ENCODE data around the gene TTC27. TPM values are rescaled to one million over a fixed set of nuclear protein-coding genes. Genes with fewer than 3 reads are reported as not detected.
"Not testable (repeated sequence)": the region's sequence is repeated elsewhere in the genome, so short reads cannot be mapped to it uniquely, and the experiment has no call there.

TTC27 gene
- total and polyA plus RNA-seq, 12 donors = 4.8 to 17.3 (median 12.1) TPM

DNA sequence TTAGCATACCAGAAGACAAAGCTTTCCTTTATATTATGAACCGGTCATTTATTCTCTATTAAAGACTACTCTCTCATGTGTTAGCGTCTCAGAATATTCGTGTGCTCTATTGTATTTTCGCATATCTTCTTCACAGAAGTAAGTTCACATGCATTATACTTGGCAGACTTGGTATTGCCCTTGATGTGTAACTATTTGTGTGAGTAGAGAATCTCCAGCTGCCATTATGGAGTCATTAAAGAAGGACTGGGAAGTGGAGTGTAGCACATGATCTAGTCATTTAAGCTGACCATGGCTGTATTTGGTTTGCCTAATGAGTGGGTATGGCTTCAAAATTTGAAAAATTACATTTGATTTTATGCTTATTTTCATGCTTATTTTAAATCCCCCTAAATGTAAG is 92.9 kb downstream of the TTC27 start:
- H3K9me3 ChIP-seq = no peaks in the 10 kb centered on the region
- TF ChIP-seq, protein P1, sequence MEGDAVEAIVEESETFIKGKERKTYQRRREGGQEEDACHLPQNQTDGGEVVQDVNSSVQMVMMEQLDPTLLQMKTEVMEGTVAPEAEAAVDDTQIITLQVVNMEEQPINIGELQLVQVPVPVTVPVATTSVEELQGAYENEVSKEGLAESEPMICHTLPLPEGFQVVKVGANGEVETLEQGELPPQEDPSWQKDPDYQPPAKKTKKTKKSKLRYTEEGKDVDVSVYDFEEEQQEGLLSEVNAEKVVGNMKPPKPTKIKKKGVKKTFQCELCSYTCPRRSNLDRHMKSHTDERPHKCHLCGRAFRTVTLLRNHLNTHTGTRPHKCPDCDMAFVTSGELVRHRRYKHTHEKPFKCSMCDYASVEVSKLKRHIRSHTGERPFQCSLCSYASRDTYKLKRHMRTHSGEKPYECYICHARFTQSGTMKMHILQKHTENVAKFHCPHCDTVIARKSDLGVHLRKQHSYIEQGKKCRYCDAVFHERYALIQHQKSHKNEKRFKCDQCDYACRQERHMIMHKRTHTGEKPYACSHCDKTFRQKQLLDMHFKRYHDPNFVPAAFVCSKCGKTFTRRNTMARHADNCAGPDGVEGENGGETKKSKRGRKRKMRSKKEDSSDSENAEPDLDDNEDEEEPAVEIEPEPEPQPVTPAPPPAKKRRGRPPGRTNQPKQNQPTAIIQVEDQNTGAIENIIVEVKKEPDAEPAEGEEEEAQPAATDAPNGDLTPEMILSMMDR (IDR thresholded peaks at IDR 0.05) = no peak
- no peak overlapping the region for H3K4me3 ChIP-seq
- H3K27ac ChIP-seq = peak overlapping the region in 9 of 10 donors; percentile 30 to 90 (median 76)
- no peaks in the 10 kb centered on the region for H3K27me3 ChIP-seq
- ATAC-seq (peak in 1 of 8 donors; percentile 15), DNase-seq (no peak)
- H3K4me1 ChIP-seq = peaks cover 0 to 46% (median 31%) of the 10 kb centered on the region in 9 donors
- peaks cover 0 to 7% (median 0%) of the 10 kb centered on the region in 9 donors for H3K36me3 ChIP-seq
- intact Hi-C loops (cut with DNase I) = no loop called here
- WGBS, 2 donors = 88 to 89% methylated on average over 4 of the region's 4 CpGs

- peak in 1 of 8 donors; percentile 13 for ATAC-seq
Measured at GRCh38 chr2:32721376-32721775, 93.5 kb downstream of the TTC27 start.

DNA sequence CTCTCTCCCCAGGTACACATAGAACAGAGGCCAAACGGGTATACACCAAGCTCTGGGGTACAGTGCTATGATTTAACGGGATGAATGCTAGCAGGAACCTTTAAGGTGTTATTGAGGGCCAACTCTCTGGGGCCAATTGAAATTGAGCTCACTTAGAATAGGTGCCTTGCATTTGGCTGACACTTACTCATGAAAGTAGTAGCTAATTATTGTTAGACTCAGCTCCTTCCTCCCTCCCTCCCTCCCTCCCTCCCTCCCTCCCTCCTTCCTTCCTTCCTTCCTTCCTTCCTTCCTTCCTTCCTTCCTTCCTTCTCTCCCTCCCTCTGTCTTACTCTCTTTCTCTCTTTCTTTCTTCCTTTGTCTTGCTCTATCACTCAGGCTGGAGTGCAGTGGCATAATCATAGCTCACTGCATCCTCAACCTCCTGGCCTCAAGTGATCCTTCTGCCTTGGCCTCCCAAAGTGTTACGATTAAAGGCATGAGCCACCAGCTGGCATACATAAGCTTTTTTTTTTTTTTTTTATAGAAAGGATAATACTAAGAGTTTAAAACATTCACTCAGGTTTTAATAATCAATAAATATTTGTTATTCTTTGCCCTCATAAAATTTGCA is 95.7 kb downstream of the TTC27 start:
- ATAC-seq (no peak), DNase-seq (no peak)
- Histone ChIP-seq H3K27ac (no peak overlapping the region), H3K36me3 (peaks cover 0 to 10% (median 0%) of the 10 kb centered on the region in 9 donors), H3K4me3 (no peak overlapping the region), H3K27me3 (no peaks in the 10 kb centered on the region), H3K9me3 (no peaks in the 10 kb centered on the region), H3K4me1 (peaks cover 0 to 40% (median 29%) of the 10 kb centered on the region in 9 donors)
- 93 to 96% methylated on average over 3 of the region's 3 CpGs for WGBS, 2 donors
- TF ChIP-seq, protein P1 (IDR thresholded peaks at IDR 0.05) = no peak
- intact Hi-C loops (cut with DNase I) = no loop called here

More at GRCh38 chr2:32721376-32721775, 93.5 kb downstream of the TTC27 start:
- H3K27ac ChIP-seq = peak overlapping the region in 9 of 10 donors; percentile 30 to 90 (median 76)
- peaks cover 0 to 41% (median 30%) of the 10 kb centered on the region in 9 donors for H3K4me1 ChIP-seq
- TF ChIP-seq, protein P1 (IDR thresholded peaks at IDR 0.05) = no peak
- H3K36me3 ChIP-seq = peaks cover 0 to 10% (median 0%) of the 10 kb centered on the region in 9 donors
- H3K9me3 ChIP-seq = no peaks in the 10 kb centered on the region
- intact Hi-C loops (cut with DNase I) = no loop called here
- H3K4me3 ChIP-seq = no peak overlapping the region
- 48 to 70% methylated on average over 1 of the region's 1 CpG for WGBS, 2 donors
- H3K27me3 ChIP-seq = no peaks in the 10 kb centered on the region
- DNase-seq = no peak

- intact Hi-C loops (cut with DNase I); H3K36me3 ChIP-seq; DNase-seq; H3K27ac ChIP-seq; H3K27me3 ChIP-seq; H3K4me3 ChIP-seq; H3K9me3 ChIP-seq; ATAC-seq: not testable (repeated sequence)
- H3K4me1 ChIP-seq = peaks cover 0 to 12% (median 0%) of the 10 kb centered on the region in 9 donors
- WGBS, 2 donors = 83 to 85% methylated on average over 5 of the region's 5 CpGs
Measured at GRCh38 chr2:32726678-32727077, 98.8 kb downstream of the TTC27 start.

GRCh38 chr2:32727157-32727556 is 99.3 kb downstream of the TTC27 start:
- DNase-seq = no peak
- H3K27ac ChIP-seq = no peak overlapping the region
- 74 to 77% methylated on average over 1 of the region's 1 CpG for WGBS, 2 donors
- no peaks in the 10 kb centered on the region for H3K9me3 ChIP-seq
- no peak for ATAC-seq
- peaks cover 0 to 8% (median 0%) of the 10 kb centered on the region in 9 donors for H3K4me1 ChIP-seq
- TF ChIP-seq, protein P1 (IDR thresholded peaks at IDR 0.05) = no peak
- intact Hi-C loops (cut with DNase I) = no loop called here
- no peak overlapping the region for H3K4me3 ChIP-seq
- H3K27me3 ChIP-seq = no peaks in the 10 kb centered on the region
- peaks cover 0 to 10% (median 0%) of the 10 kb centered on the region in 9 donors for H3K36me3 ChIP-seq

GRCh38 chr2:32730958-32731357 is 103.1 kb downstream of the TTC27 start:
- H3K4me1 ChIP-seq; H3K9me3 ChIP-seq; intact Hi-C loops (cut with DNase I); H3K4me3 ChIP-seq; H3K27me3 ChIP-seq; ATAC-seq; H3K27ac ChIP-seq; DNase-seq: not testable (repeated sequence)
- H3K36me3 ChIP-seq = peaks cover 0 to 11% (median 0%) of the 10 kb centered on the region in 9 donors
- WGBS, 2 donors = 96% methylated on average over 8 of the region's 8 CpGs

Measured in heart right ventricle (tissue), 16 donors.